ENCODE results near the gene PDE4C. TPM values are rescaled to one million over a fixed set of nuclear protein-coding genes. Genes with fewer than 3 reads are reported as not detected.
A peak's percentile ranks its signal among the peaks of the same experiment; 100 is the strongest.

PDE4C gene
- total RNA-seq, 2 experiments from 2014 or later, result 1.4 TPM; not detected in 1

GRCh38 chr19:18234194-18234593 lies 8.0 kb upstream of the PDE4C start:
- POLR2A ChIA-PET, result no interaction called here
- CTCF ChIA-PET (ENCODE audit: unreplicated experiment), result no interaction called here
- Histone ChIP-seq H3K9me3 (ENCODE audit: low read length) (no peaks in the 10 kb centered on the region), H3K4me3 (ENCODE audit: low read depth, low read length, poor library complexity, severe bottlenecking) (no peak overlapping the region), H2AFZ (ENCODE audit: low read length) (no peak overlapping the region), H3K36me3 (ENCODE audit: insufficient read depth, low read length) (no peaks in the 10 kb centered on the region), H4K20me1 (ENCODE audit: insufficient read depth, low read length) (no peaks in the 10 kb centered on the region), H3K4me1 (ENCODE audit: insufficient read depth, low read length, poor library complexity, severe bottlenecking) (peaks cover 26% of the 10 kb centered on the region), H3K4me2 (ENCODE audit: low read length) (no peak overlapping the region), H3K9me2 (ENCODE audit: insufficient read depth, low read length) (no peaks in the 10 kb centered on the region), H3K27ac (ENCODE audit: low read depth, low read length, poor library complexity, severe bottlenecking) (no peak overlapping the region), H3K79me2 (ENCODE audit: insufficient read depth, low read depth, low read length) (no peaks in the 10 kb centered on the region)
- BruUV-seq (replicated peaks), result no TSS peak
- TF ChIP-seq EZH2phosphoT487 (IDR thresholded peaks at IDR 0.05; ENCODE audit: borderline replicate concordance, low read depth, low read length) (no peak), CTCF (conservative IDR thresholded peaks at IDR 0.05; ENCODE audit: low read length) (no peak)
- no peak for DNase-seq (ENCODE audit: low spot score)
- intact Hi-C loops (cut with micrococcal nuclease; ENCODE audit: unreplicated experiment), result no loop called here

- Histone ChIP-seq H3K4me1 (ENCODE audit: insufficient read depth, low read length, poor library complexity, severe bottlenecking) (peaks cover 29% of the 10 kb centered on the region), H3K4me2 (ENCODE audit: low read length) (no peak overlapping the region), H4K20me1 (ENCODE audit: insufficient read depth, low read length) (no peaks in the 10 kb centered on the region), H3K9me3 (ENCODE audit: low read length) (no peaks in the 10 kb centered on the region), H3K79me2 (ENCODE audit: insufficient read depth, low read depth, low read length) (no peaks in the 10 kb centered on the region), H3K9me2 (ENCODE audit: insufficient read depth, low read length) (no peaks in the 10 kb centered on the region), H2AFZ (ENCODE audit: low read length) (no peak overlapping the region), H3K4me3 (ENCODE audit: low read depth, low read length, poor library complexity, severe bottlenecking) (no peak overlapping the region), H3K36me3 (ENCODE audit: insufficient read depth, low read length) (no peaks in the 10 kb centered on the region), H3K27ac (ENCODE audit: low read depth, low read length, poor library complexity, severe bottlenecking) (no peak overlapping the region)
- no TSS peak for BruUV-seq (replicated peaks)
- TF ChIP-seq EZH2phosphoT487 (IDR thresholded peaks at IDR 0.05; ENCODE audit: borderline replicate concordance, low read depth, low read length), result no peak
- TF ChIP-seq CTCF (conservative IDR thresholded peaks at IDR 0.05; ENCODE audit: low read length), result no peak
- intact Hi-C loops (cut with micrococcal nuclease; ENCODE audit: unreplicated experiment), result no loop called here
- POLR2A ChIA-PET, result no interaction called here
- DNase-seq (ENCODE audit: low spot score), result peak; percentile 37
- CTCF ChIA-PET (ENCODE audit: unreplicated experiment), result no interaction called here
Observed at GRCh38 chr19:18233224-18233825, 7.1 kb upstream of the PDE4C start.

GRCh38 chr19:18232540-18233223 lies 6.4 kb upstream of the PDE4C start:
- intact Hi-C loops (cut with micrococcal nuclease; ENCODE audit: unreplicated experiment), result no loop called here
- ChIA-PET POLR2A (no interaction called here), CTCF (ENCODE audit: unreplicated experiment) (no interaction called here)
- H3K79me2 ChIP-seq (ENCODE audit: insufficient read depth, low read depth, low read length), result no peaks in the 10 kb centered on the region
- peaks cover 36% of the 10 kb centered on the region for H3K4me1 ChIP-seq (ENCODE audit: insufficient read depth, low read length, poor library complexity, severe bottlenecking)
- no peaks in the 10 kb centered on the region for H3K9me3 ChIP-seq (ENCODE audit: low read length)
- peak overlapping the region; percentile 64 for H3K4me2 ChIP-seq (ENCODE audit: low read length)
- TF ChIP-seq CTCF (conservative IDR thresholded peaks at IDR 0.05; ENCODE audit: low read length), result no peak
- no peak for TF ChIP-seq EZH2phosphoT487 (IDR thresholded peaks at IDR 0.05; ENCODE audit: borderline replicate concordance, low read depth, low read length)
- H3K27ac ChIP-seq (ENCODE audit: low read depth, low read length, poor library complexity, severe bottlenecking), result no peak overlapping the region
- 0 out of 2 replicates have a peak overlapping the region, but pooled peaks have one; percentile 6 for H2AFZ ChIP-seq (ENCODE audit: low read length)
- no peak for DNase-seq (ENCODE audit: low spot score)
- H3K4me3 ChIP-seq (ENCODE audit: low read depth, low read length, poor library complexity, severe bottlenecking), result no peak overlapping the region
- BruUV-seq (replicated peaks), result no TSS peak
- H3K9me2 ChIP-seq (ENCODE audit: insufficient read depth, low read length), result no peaks in the 10 kb centered on the region
- no peaks in the 10 kb centered on the region for H3K36me3 ChIP-seq (ENCODE audit: insufficient read depth, low read length)
- no peaks in the 10 kb centered on the region for H4K20me1 ChIP-seq (ENCODE audit: insufficient read depth, low read length)
